ENCODE data around the gene SLC25A21. TPM values are rescaled to one million over a fixed set of nuclear protein-coding genes. Genes with fewer than 3 reads are reported as not detected.

The SLC25A21 gene
- total and polyA plus RNA-seq, 2 of the 13 experiments (the other 11 are each of a cell fraction or from before 2014, with no cell fraction given): 1.9 to 2.9 TPM

GRCh38 chr14:36818794-36819384 is 353.5 kb downstream of the SLC25A21 start (continued):
- TF ChIP-seq SNAPC4 (CRISPR knock-in tag; IDR thresholded peaks at IDR 0.05) (no peak), ZMYM4 (CRISPR knock-in tag; IDR thresholded peaks at IDR 0.05) (no peak), NAIF1 (CRISPR knock-in tag; IDR thresholded peaks at IDR 0.05; ENCODE audit: borderline replicate concordance) (no peak), ZNF670 (CRISPR knock-in tag; IDR thresholded peaks at IDR 0.05; ENCODE audit: borderline replicate concordance) (no peak)

- FAIRE-seq: no peak
- DNase-seq (ENCODE audit: low spot score): no peak
- BruUV-seq (replicated peaks): no TSS peak
- no peaks in the 10 kb centered on the region for H3K9me3 ChIP-seq (ENCODE audit: low read length)
- ChIA-PET POLR2A (no interaction called here), CTCF (ENCODE audit: low intra/inter-chr PET ratio, low total read pairs) (no interaction called here)
- no peak overlapping the region for H3K4me2 ChIP-seq (ENCODE audit: low read depth, low read length)
- in situ Hi-C loops (cut with HindIII; ENCODE audit: extremely low pct_ligation_motif_present, low pct_unique_long_range_greater_than_20kb) (no loop called here), intact Hi-C loops (cut with micrococcal nuclease; ENCODE audit: unreplicated experiment) (no loop called here)
- 18% methylated on average over 2 of the region's 2 CpGs for WGBS (ENCODE audit: low lambda C conversion rate)
- ATAC-seq: no peak
- H3K36me3 ChIP-seq (replicated peaks in 1 of 2; ENCODE audit: control insufficient read depth in 1 of 2, insufficient read depth in 2 of 2, low read length in 2 of 2): no peaks in the 10 kb centered on the region
- H3K9ac ChIP-seq (ENCODE audit: insufficient read depth, low read depth, low read length): no peak overlapping the region
- H3K79me2 ChIP-seq (ENCODE audit: insufficient read depth, low read length): no peaks in the 10 kb centered on the region
- H3K27me3 ChIP-seq (ENCODE audit: control insufficient read depth in 1 of 2, insufficient read depth in 2 of 2, low read length in 2 of 2): no peaks in the 10 kb centered on the region
- no peaks in the 10 kb centered on the region for H4K20me1 ChIP-seq (ENCODE audit: insufficient read depth, low read length)
- H3K4me1 ChIP-seq (ENCODE audit: insufficient read depth, low read length): no peaks in the 10 kb centered on the region
- no peak overlapping the region for H3K27ac ChIP-seq (ENCODE audit: extremely low read length, insufficient read depth, low read length)
- H3K4me3 ChIP-seq (replicated peaks in 1 of 3; ENCODE audit: insufficient read depth in 1 of 3, low read depth in 2 of 3, low read length in 3 of 3): no peak overlapping the region
- no peak overlapping the region for H2AFZ ChIP-seq (ENCODE audit: low read length)
- no peak for TF ChIP-seq TFDP2 (CRISPR knock-in tag; IDR thresholded peaks at IDR 0.05)
- no peak for TF ChIP-seq ZNF782 (CRISPR knock-in tag; IDR thresholded peaks at IDR 0.05; ENCODE audit: borderline replicate concordance)
- no peak for TF ChIP-seq PRDM10 (CRISPR knock-in tag; IDR thresholded peaks at IDR 0.05; ENCODE audit: low read depth)
- TF ChIP-seq MTERF4 (CRISPR knock-in tag; IDR thresholded peaks at IDR 0.05): no peak
- no peak for TF ChIP-seq ZBTB1 (CRISPR knock-in tag; IDR thresholded peaks at IDR 0.05; ENCODE audit: borderline replicate concordance)
- TF ChIP-seq ZNF354B (CRISPR knock-in tag; IDR thresholded peaks at IDR 0.05): no peak
These were observed 354.2 kb downstream of the SLC25A21 start for GRCh38 chr14:36818246-36818645.
